KMS-11 (cell line): ENCODE results near the gene NABP2.

Experiments used
- H2AFZ ChIP-seq: fragments of 200-600 bp; sonication (generic); 2 replicates; pipeline ENCODE4 v1.6.1; 2016; ENCODE audit warnings: antibody characterized with exemption, mixed run types, low read depth
- H3K27ac ChIP-seq: fragments of 200-600 bp; sonication (generic); 2 replicates; pipeline ENCODE4 v1.6.1; 2016; ENCODE audit warnings: mild to moderate bottlenecking, mixed run types
- H3K27me3 ChIP-seq: fragments of 200-600 bp; sonication (generic); 2 replicates; pipeline ENCODE4 v1.6.1; 2017; ENCODE audit warnings: mild to moderate bottlenecking, low read depth, mixed run types, moderate library complexity; ENCODE audit not compliant: insufficient read depth
- H3K36me3 ChIP-seq: fragments of 200-600 bp; sonication (generic); 2 replicates; pipeline ENCODE4 v1.6.1; 2017; ENCODE audit warnings: mild to moderate bottlenecking, mixed run types; ENCODE audit not compliant: insufficient read depth
- H3K4me1 ChIP-seq: fragments of 200-600 bp; sonication (generic); 2 replicates; pipeline ENCODE4 v1.6.1; 2016; ENCODE audit warnings: mild to moderate bottlenecking, low read depth, mixed run types; ENCODE audit not compliant: poor library complexity, severe bottlenecking
- H3K4me2 ChIP-seq: fragments of 200-600 bp; sonication (generic); 2 replicates; pipeline ENCODE4 v1.7.0; 2016; ENCODE audit warnings: mild to moderate bottlenecking, mixed run types
- H3K4me3 ChIP-seq: fragments of 200-600 bp; sonication (generic); IDR thresholded peaks from 2 replicates; pipeline ENCODE4 v1.6.1; 2017; ENCODE audit warnings: low read depth, low read length, mixed read lengths; ENCODE audit not compliant: insufficient read depth
- H3K79me2 ChIP-seq: fragments of 200-600 bp; sonication (generic); 2 replicates; pipeline ENCODE4 v1.6.1; 2016; ENCODE audit warnings: low read depth, mixed run types; ENCODE audit not compliant: insufficient read depth
- H3K9ac ChIP-seq: fragments of 200-600 bp; sonication (generic); 2 replicates; pipeline ENCODE4 v1.6.1; 2016; ENCODE audit warnings: mild to moderate bottlenecking, mixed run types
- H4K20me1 ChIP-seq: fragments of 200-600 bp; sonication (generic); 2 replicates; pipeline ENCODE4 v1.6.1; 2016; ENCODE audit warnings: mild to moderate bottlenecking, mixed run types; ENCODE audit not compliant: insufficient read depth
- TF ChIP-seq, protein P1 (sequence below): fragments of 200-600 bp; sonication (generic); conservative IDR thresholded peaks from 2 replicates; pipeline ENCODE4 v1.6.1; 2017; ENCODE audit warnings: low read depth, mild to moderate bottlenecking, antibody characterized with exemption, low read length, moderate library complexity, mixed read lengths

NABP2 gene

DNA sequence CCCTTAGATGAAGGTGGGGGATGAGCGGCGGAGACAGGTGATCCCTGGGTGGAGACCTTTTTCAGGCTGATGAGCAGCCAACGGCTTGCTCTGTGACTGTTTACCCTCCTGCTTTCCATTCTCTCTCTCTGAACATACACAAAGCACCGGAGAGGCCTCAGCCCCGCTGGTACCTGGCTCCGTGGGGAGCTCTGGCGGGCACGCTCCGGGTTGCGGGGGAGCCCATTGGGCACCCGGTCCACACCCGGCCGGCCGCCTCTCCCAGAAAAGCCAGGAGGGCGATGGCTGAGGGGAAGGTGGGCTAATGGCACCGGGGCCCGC, 35.4 kb upstream of the NABP2 start:
- Histone ChIP-seq H3K27me3 (no peaks in the 10 kb centered on the region), H4K20me1 (no peaks in the 10 kb centered on the region), H3K9ac (peak overlapping the region; percentile 51), H3K27ac (peak overlapping the region; percentile 12; the same call in 1 of the 2 replicates), H3K79me2 (peaks cover 34% of the 10 kb centered on the region), H2AFZ (peak overlapping the region; percentile 41), H3K4me3 (peak overlapping the region; percentile 86), H3K36me3 (peaks cover 9% of the 10 kb centered on the region; the same call in 1 of the 2 replicates), H3K4me2 (peak overlapping the region; percentile 79), H3K4me1 (peaks cover 49% of the 10 kb centered on the region)
- TF ChIP-seq, protein P1, sequence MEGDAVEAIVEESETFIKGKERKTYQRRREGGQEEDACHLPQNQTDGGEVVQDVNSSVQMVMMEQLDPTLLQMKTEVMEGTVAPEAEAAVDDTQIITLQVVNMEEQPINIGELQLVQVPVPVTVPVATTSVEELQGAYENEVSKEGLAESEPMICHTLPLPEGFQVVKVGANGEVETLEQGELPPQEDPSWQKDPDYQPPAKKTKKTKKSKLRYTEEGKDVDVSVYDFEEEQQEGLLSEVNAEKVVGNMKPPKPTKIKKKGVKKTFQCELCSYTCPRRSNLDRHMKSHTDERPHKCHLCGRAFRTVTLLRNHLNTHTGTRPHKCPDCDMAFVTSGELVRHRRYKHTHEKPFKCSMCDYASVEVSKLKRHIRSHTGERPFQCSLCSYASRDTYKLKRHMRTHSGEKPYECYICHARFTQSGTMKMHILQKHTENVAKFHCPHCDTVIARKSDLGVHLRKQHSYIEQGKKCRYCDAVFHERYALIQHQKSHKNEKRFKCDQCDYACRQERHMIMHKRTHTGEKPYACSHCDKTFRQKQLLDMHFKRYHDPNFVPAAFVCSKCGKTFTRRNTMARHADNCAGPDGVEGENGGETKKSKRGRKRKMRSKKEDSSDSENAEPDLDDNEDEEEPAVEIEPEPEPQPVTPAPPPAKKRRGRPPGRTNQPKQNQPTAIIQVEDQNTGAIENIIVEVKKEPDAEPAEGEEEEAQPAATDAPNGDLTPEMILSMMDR: no peak

- Histone ChIP-seq H3K4me1 (peaks cover 44% of the 10 kb centered on the region), H4K20me1 (no peaks in the 10 kb centered on the region), H2AFZ (peak within 1 kb of the TSS; percentile 82), H3K79me2 (peaks cover 34% of the 10 kb centered on the region), H3K27me3 (no peaks in the 10 kb centered on the region), H3K4me3 (peak within 1 kb of the TSS; percentile 86), H3K9ac (peak within 1 kb of the TSS; percentile 56), H3K4me2 (peak within 1 kb of the TSS; percentile 79), H3K36me3 (peaks cover 3% of the 10 kb centered on the region; the same call in 1 of the 2 replicates), H3K27ac (peak within 1 kb of the TSS; percentile 65)
- TF ChIP-seq, protein P1: peak; percentile 94
These were observed 34.8 kb upstream of the NABP2 start, which contains the start of gene SMARCC2 for GRCh38 chr12:56189099-56189917. SMARCC2 (minus strand) TSS chr12:56189483; CDS start chr12:56189461, 22 bp downstream.

DNA sequence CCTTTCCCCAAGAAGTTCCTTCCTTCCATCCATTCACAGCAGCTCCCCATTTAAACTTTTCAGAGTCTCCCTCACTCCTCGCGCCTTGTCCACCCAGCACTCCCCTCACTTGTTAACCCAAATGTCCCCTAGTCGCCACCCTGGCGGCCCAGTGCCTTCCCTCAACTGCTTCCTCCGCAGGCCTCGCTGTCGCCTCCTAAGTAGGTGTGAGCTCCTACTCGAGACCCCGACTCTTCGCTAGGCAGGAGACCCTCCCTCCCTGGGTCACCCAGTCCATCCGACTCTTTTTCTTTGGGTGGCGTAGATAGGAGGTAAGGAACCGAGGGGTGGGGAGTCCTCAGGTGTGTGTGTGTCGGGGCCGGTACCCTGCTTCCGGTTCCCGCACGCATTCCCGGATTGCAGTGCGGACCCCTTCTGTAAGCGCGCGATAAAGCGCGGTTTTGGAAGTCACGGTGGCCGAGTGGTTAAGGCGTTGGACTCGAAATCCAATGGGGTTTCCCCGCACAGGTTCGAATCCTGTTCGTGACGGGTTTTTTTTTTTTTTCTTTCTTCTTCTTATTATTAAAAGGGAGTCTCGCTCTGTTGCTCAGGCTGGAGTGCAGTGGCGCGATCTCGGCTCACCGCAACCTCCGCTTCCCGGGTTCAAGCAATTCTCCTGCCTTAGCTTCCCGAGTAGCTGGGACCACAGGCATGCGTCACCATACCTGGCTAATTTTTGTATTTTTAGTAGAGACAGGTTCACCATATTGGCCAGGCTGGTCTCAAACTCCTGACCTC, 34.0 kb upstream of the NABP2 start:
- peak overlapping the region; percentile 61 for H3K4me3 ChIP-seq
- H3K27me3 ChIP-seq: no peaks in the 10 kb centered on the region
- peaks cover 42% of the 10 kb centered on the region for H3K4me1 ChIP-seq
- peak overlapping the region; percentile 56 for H3K9ac ChIP-seq
- peak overlapping the region; percentile 82 for H2AFZ ChIP-seq
- H4K20me1 ChIP-seq: no peaks in the 10 kb centered on the region
- H3K79me2 ChIP-seq: peaks cover 34% of the 10 kb centered on the region
- TF ChIP-seq, protein P1: peak; percentile 78
- peak overlapping the region; percentile 65 for H3K27ac ChIP-seq
- H3K4me2 ChIP-seq: peak overlapping the region; percentile 74
- H3K36me3 ChIP-seq: no peaks in the 10 kb centered on the region; the same call in 1 of the 2 replicates

DNA sequence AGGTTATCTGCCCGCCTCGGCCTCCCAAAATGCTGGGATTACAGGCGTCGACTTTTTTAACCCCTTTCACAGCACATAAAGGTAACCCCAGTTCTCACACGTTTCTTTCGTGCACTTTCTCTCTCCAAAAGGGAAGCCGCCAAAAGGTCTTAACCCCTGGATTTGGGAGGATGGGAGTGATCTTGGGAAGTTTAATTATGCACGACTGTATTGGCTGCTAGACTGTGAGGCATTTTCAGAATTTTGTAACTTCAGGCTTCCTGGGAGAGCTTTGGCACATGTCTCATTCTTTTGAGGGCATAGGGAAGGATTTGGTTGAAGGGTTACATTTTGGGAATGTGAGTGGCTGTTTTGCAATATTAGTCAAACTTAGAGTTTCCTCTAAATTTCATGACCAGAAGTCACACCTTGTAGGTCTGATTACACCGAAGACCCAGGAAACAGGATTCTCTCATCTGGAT, 33.4 kb upstream of the NABP2 start:
- Histone ChIP-seq H4K20me1 (no peaks in the 10 kb centered on the region), H3K79me2 (peaks cover 31% of the 10 kb centered on the region), H3K27ac (peak overlapping the region; percentile 65), H3K36me3 (no peaks in the 10 kb centered on the region), H3K4me3 (no peak overlapping the region), H3K4me2 (peak overlapping the region; percentile 74), H3K9ac (peak overlapping the region; percentile 56; the same call in 1 of the 2 replicates), H3K4me1 (peaks cover 42% of the 10 kb centered on the region), H3K27me3 (no peaks in the 10 kb centered on the region), H2AFZ (peak overlapping the region; percentile 82)
- TF ChIP-seq, protein P1: no peak
